GM19035 (cell line): ENCODE data around the gene LSM14B.
"Not testable (repeated sequence)": the region's sequence is repeated elsewhere in the genome, so short reads cannot be mapped to it uniquely, and the experiment has no call there.

Experiments used
- ATAC-seq: cut with Tn5 transposase; IDR thresholded peaks from one replicate; pipeline ENCODE4 v1.9.1; 2021; ENCODE audit not compliant: unreplicated experiment

LSM14B gene

DNA sequence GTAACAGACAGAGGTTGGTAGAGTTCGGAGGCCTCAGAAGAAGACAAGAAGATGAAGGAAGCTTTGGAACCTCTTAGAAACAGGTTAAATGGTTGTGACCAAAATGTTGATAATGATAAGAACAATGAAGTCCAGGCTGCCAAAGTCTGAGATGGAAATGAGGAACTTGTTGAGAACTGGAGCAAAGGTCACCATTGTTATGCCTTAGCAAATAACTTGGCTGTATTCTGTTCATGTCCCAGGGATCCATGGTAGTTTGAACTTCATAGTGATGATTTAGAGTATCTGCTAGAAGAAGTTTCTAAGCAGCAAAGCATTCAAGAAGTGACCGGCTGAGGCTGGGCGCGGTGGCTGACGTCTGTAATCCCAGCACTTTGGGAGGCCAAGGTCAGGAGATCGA, 11.1 kb upstream of the LSM14B start:
- ATAC-seq, result no peak

DNA sequence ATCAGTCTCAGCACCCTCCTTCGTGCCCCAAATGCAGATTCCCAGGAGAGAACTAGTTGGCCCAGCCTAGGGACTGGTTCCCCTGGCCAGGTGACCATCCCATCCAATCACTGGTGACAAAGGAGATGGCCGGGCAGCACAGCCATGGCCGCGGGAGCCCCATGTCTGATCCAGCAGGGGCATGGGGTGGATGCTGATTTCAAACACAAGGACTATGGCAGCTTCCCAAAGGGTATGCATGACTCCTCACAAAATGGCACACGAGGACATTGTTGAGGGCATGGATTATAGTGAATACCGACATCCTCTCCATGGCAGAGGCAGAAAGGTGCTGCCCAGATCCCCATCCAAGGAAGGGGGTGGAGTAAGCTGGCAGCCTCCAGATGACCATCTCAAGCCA, 9.9 kb upstream of the LSM14B start:
- ATAC-seq, result no peak

DNA sequence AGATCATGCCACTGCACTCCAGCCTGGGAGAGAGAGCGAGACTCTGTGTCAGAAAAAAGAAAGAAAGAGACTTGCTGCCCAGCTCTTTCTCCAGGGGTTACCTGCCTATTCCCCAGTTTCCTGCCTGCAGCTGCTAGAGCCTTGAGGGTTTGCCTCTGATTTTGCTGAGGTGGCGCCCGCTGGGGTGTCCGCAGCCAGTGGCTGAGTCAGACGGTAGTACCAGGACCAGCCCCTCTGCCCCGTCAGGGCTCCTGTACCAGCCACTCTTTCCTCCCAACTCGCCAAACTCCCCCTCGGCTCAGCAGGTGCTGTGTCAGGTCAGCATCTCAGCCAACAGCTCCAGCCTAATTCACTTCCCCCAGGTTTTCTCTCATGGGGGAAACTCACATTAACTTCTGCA, 7.4 kb upstream of the LSM14B start:
- ATAC-seq, result no peak

DNA sequence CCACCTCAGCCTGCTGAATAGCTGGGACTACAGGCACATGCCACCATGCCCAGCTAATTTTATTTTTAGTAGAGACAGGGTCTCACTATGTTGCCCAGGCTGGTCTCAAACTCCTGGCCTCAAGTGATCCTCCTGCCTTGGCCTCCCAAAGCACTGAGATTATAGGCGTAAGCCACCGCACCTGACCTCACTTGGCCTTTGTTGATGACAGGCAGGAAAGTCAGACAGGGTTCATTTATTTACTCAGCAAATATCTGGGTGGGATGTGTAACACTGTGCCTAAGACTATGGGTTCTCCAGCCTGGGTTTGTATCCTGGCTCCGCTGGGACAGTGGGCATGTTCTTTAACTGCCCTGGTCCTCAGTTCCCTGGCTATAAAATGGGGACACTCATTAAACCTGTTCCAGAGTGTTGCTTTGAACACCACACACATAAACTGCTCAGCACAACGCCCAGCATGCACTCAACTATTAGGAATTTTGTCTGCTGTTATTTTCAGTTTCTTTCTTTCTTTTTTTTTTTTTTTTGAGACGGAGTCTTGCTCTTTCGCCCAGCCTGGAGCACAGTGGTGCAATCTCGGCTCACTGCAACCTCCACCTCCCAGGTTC, 6.4 kb upstream of the LSM14B start:
- not testable (repeated sequence) for ATAC-seq

DNA sequence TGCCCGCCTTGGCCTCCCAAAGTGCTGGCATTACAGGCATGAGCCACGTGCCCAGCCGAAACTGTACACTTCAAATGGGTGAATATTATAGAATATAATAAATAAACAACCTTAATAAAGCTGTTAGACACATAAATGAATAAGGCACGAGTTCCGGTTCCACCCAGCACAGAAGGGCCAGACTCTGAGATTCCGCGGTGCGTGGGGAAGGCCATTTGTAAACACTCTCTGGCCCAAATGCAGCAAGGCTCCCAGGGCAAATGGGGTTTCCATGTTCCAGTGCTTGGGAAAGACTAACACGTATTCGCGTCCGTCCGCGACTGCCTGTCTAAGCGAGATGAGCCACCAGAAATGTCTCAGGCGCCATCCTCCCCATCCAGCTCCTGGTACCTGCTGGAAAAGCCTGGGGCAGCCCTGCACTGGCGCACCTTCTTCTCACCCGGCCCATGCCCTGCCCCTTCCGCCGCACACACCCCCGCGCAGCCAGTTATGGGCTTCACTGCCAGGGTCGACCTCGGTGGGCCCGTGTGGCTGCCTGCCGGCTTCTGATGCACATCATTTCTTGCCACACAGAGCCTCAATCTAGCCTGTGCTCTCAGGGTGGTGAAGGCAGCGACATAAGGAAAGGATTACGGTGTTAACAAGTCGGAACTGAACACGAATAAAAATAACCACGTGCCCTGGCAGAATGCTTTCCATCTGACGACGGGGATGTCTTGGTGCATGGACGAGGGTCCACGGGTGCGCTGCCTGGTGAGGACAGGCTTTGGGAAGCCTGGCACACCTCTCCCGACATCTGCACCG, 5.5 kb upstream of the LSM14B start:
- no peak for ATAC-seq

DNA sequence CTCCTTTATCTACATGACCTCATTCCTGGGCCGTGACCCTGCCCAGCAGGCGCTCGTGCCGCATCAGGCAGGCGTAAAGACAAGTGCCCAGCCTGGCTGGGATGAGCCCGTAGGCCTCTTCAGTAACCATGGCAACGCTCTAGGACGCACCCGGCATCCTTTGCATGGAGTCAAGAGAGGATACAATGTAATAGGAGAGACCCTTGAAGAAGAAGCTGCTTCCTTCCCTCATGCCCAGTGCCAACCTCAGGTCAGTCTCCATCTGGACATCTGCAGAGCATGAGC, 5.0 kb upstream of the LSM14B start:
- no peak for ATAC-seq

DNA sequence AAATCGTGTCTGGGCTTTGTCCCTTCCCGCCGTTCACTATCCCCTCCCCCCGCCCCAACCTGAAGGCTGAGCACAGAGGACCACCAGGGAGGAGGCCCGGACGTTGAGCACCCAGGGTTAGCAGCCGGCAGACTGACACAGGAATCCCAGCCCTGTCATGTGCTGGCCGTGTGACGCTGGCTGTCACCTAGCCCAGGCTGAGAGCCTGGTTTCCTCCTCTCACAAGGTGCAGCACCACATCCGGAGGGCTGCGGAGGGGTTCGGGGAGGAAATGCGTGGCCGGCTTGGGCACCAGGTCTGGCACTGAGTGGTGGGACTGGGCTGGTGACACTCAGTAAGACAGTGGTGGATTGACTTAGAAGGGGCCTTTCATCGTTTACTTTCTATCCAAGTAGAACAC, 4.6 kb upstream of the LSM14B start:
- ATAC-seq, result no peak

DNA sequence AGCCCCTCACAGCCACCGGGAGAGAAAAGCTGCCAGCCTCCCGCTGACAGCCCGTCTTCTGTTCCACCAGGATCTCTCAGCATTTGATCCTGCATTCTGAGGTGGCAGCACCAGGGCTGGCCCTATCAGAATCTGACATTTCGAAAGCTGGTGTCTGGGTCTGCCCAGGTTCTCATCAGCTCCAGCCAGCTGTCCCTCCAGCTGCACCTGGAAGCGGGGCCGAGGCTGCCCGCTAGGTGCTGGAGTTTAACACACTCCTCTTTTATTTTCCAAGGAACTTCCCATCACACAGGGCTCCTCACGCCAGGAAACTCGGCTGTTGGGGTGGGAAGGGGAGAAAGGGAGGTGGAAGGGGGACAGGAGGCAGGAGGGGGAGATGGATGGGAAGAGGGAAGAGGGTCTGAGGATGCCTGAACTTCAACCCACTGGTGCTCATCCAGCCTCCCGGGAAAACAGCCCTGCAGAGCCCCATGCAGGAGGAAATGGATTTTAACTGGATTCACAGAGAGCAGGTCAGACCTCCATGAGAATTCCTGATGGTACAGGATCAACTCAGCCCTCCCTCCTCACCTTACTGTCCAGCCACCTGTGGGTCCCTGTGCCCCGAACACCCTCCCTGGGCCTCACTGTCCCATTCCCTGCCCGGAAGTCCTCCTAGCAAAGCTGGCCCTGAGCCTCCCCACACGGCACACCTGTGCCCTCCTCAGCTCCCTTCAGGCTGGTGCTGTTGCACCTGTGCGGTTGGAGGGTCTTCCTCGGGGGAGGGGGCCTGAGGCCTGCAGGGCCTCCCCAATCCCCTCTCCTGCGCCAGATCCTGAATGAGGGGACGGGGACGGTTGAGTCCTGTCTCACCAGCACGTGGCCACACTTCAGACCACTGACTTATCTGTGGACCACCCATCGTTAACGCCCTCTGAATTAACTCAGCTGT, 3.9 kb upstream of the LSM14B start:
- no peak for ATAC-seq

DNA sequence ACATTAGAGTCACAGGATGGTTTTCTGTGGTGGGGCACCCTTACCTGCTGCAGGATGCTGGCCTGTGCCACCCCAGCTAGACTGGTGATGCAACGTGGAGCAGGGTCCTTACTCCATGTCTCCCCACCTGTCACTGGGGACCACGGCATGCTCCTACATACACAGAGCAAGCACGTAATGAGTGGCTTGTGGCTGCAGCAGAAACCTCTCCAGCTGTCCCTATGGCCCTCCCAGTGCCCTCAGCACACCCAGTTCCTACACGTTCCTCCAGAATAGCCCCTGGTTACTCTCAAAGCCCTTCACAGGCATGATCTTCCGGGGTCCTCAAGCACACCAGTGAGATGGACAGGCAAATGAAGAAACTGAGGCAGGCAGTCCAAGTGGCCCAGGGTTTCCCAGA, 3.2 kb upstream of the LSM14B start:
- ATAC-seq, result no peak

DNA sequence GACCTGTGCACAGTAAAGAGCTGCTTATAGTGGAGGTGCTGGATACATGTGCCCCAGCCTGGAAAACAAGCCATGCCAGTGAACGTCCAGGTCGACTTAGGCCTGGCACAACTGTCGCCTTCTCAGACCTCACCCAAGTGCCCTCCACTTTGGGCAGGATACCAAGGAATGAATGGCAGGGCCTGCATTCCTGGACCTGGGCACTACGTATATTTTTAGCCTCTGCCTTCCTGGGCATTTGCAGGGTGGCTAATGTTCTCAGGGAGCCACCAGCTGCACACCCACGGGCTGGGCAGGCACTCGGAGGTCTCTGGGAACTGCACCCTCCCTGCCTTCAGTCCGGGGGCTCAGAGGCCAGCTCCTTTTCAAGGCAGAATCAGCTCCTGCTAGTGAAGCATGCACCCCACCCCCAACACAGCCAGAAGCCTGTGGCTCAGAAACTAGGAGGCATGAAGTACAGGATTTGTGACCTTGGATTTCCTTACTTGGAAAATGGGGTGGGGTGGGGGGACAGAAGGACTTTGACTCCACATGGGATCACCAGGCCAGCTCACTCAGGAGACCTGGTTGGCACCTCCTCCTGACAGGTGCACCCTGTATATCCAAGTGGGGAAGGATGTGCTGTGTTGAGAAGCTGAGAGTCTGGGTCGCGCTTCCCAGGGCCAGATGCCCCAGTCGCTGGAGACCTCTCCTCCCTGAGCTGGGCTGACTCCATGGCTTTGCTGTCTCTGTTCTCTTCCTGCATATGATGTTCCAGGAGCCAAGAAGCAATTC, 2.5 kb upstream of the LSM14B start:
- no peak for ATAC-seq

DNA sequence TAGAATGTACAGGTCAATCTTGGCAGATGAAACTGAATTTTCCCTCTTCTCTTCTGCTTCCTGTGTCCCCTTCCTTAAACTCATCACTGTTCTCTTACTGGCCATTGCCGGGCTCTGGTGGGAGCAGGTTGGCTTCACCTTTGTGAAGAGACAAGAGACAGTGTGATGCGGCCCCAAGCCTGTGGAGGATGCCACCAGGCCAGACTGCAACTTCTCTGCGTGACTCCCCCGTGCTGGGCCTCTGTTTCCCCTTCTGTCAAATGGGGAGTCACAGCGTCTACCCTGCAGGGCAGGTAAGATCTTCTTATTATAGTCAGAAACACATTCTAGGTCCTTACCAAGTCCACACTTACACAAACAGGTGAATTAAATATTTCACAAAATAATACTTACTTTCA, 1.9 kb upstream of the LSM14B start:
- ATAC-seq, result no peak

DNA sequence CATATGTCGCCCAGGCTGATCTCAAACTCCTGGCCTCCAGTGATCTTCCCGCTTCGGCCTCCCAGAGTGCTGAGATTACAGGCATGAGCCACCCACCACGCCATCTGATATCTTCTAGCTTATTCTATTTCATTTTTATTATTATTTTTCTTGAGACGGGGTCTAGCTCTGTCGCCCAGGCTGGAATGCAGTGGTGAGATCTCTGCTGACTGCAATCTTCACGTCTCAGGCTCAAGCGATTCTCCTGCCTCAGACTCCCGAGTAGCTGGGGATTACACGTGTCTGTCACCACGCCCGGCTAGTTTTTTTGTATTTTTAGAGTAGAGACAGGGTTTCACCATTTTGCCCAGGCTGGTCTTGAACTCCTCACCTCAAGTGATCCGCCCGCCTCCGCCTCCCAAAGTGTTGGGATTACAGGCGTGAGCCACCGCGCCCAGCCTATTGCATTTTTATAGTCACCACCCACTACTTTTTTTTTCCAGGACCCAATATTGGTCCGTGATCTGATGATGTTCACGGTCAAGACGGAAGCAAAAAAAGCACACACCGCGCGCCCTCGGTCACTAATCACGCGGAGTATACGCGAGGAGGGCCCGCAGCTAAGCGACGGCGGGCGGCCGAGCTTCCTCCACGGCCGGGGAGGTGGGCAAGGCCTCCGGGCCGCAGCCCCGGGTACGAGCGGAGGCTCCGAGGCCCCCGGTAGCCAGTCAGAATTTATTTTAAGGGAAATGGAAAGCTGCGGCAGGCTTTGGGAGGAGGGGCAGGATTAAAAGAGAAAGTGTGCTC, 1.1 kb upstream of the LSM14B start:
- ATAC-seq, result peak; percentile 13

DNA sequence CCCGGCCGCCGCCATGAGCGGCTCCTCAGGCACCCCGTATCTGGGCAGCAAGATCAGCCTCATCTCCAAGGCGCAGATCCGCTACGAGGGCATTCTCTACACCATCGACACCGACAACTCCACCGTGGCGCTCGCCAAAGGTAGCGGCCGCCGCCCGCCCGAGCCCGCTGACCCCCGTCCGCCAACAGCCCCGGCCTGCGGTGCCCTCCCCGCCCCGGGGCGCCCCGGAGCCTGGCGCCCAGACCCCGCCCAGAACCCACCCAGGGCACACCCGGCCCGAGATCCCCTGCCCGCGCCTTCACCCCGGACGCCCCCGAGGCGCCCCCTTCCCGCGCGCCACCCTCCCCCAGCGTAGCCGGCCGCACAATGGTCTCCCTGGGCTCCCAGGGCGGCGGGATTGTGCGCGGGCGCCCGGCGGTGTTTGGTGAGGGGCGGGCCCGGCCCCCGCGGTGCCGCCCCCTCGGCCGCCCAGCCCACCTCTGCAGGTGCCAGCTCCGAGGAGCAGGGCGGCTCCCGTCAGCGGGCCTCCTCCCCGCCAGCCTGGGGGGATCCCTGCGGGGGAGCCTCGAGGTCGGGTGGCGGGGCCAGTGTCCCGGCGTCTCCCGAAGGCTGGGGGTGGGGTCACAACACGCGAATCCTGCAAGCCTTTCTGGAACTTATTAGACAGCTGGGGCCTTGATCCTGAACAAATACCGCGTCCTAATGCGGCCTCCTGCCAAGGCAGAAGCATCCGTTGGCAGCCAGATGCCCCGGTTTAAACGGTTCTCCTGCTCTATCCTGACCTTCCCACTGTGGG, 577 bp downstream of the LSM14B start:
- peak; percentile 14 for ATAC-seq

DNA sequence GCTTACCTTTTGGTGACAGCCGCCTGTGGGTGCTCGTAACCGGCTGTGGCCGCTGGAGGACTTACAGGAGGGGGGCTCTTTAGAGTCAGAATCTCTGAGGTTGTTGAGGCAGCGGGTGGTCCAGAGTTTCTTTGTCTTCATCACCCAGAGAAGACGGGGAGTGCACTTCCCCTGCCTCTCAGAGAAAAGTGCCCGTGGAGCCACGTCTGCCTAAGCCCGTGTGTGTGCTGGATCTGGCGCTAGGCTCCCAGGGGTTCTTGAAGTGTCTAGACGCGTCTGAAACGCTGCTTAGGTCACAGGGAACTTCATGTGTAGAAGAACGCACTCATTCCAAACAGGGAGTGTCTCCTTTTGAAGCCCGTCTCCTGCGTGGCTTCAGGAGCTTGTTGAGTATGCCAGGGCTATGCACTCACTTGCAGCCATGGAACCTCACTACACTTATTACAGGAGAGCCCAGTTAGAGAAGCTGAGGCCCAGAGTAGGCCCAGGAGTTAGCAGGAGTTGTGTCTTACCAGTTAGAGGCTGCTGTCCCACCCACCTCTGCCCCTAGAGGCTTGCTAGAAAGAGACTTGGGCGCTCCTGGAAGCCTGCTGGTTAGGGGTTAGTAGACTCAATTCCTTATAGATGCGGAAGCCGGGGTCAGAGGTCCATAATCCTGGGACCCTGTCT, 1.3 kb downstream of the LSM14B start:
- ATAC-seq, result no peak

DNA sequence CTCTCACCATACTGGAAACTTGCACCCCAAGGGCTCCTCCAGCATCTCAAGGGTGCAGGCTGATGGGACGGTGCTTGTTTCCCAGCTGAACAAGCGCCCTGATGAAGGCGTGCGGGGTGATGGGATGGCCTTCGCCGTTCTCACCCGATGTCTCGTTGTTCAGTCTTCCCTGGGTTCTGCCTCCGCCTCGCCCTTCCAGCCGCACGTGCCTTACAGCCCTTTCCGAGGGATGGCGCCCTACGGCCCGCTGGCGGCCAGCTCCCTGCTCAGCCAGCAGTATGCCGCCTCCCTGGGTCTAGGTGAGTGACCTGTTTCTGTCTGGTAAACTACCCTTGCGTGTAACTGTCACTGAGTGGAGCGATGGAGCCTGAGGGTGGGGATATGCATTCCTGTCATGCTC, 3.9 kb downstream of the LSM14B start:
- ATAC-seq, result no peak

DNA sequence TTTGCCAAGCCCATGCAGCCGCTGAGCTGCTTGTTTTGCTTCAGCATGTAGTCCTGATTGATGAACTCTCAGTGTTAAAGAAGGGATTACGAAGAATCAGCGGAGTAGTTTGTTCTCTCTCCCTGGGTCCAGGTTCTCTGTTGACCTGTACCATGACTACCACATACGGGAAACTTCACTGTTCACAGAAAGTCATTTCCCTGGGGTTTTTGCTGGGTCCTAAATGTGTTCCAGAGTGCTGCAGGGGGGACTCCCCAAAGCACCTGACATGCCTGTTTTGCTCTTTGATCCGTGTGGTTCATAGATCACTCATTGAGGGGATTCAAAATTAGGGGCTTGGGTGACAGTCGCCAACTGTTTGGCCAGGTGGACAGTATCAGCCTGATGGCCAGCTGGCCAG, 5.5 kb downstream of the LSM14B start:
- no peak for ATAC-seq

DNA sequence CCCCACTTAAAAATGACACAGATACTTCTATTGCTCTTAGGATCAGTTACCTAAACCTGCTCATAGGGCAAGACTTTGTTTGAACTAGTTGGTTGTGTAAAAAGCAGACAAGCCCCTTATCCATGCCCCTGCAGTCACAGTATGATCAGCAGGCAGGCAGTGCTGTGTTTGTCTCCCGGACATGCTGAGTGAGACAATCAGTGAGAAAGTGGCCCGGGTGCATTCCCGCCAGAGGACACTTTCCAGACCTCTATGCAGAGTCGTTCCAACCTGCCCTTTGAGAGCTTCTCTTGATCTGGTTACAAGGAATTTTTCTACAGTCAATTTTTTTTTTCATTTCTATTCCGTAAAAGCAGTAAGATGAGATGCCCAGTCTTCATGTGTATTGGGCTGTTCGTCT, 6.2 kb downstream of the LSM14B start:
- no peak for ATAC-seq

DNA sequence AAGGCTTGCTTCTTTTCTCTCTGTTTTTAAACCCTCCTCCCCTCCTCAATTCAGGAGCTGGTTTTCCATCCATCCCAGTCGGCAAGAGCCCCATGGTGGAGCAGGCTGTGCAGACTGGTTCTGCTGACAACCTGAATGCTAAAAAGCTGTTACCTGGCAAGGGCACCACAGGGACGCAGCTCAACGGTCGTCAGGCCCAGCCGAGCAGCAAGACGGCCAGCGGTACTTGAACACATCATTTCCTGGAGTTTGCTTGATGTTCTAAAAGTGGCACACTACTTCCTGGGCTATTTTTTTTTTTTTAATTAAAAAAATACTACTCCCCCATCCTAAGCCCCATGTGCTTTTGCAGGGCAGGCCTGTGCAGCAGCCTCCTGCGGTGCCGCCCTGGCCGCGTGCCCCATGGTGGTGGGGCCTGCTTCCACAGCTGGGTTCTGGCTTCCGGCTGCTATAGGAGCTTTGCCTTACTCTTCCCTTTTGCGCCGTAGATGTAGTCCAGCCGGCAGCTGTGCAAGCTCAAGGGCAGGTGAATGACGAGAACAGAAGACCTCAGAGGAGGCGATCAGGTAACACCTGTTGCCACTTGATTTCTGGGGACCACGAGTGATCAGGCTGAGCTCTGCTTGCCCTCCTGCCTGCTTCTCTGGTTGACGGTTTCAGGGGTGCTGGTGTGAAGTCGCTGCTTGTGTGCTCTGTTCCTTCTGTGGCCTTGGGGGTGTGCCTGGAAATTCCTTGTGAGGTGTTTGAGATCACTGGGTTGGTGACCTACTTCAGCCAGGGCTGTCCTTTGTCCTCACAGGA, 7.7 kb downstream of the LSM14B start:
- no peak for ATAC-seq
